Esophagus muscularis mucosa (tissue), 4 donors: Measurements from ENCODE around the gene YPEL2.

Source experiments
- EP300 ChIP-seq: sonication (generic); formaldehyde crosslinking; IDR thresholded peaks from one replicate; pipeline ENCODE4 v1.6.1; 2017; ENCODE audit warnings: antibody characterized with exemption
- POLR2A ChIP-seq: fragments of 450-650 bp; IDR thresholded peaks from one replicate; pipeline ENCODE4 v1.6.1; 2017; ENCODE audit warnings: antibody characterized with exemption, moderate library complexity, mild to moderate bottlenecking, low read depth
- TF ChIP-seq, protein P1 (sequence below), 3 experiments: fragments of 200-600 bp in 2 of 3; fragments of 450-650 bp in 1 of 3; sonication (generic) in 2 of 3; IDR thresholded peaks; one replicate each; pipeline ENCODE4 v1.5.1; 2017 to 2019; ENCODE audit warnings: antibody characterized with exemption in 3 of 3, mild to moderate bottlenecking in 2 of 3, moderate library complexity in 1 of 3

- TF ChIP-seq EP300 (no peak), POLR2A (no peak)
- TF ChIP-seq, protein P1, sequence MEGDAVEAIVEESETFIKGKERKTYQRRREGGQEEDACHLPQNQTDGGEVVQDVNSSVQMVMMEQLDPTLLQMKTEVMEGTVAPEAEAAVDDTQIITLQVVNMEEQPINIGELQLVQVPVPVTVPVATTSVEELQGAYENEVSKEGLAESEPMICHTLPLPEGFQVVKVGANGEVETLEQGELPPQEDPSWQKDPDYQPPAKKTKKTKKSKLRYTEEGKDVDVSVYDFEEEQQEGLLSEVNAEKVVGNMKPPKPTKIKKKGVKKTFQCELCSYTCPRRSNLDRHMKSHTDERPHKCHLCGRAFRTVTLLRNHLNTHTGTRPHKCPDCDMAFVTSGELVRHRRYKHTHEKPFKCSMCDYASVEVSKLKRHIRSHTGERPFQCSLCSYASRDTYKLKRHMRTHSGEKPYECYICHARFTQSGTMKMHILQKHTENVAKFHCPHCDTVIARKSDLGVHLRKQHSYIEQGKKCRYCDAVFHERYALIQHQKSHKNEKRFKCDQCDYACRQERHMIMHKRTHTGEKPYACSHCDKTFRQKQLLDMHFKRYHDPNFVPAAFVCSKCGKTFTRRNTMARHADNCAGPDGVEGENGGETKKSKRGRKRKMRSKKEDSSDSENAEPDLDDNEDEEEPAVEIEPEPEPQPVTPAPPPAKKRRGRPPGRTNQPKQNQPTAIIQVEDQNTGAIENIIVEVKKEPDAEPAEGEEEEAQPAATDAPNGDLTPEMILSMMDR (IDR thresholded peaks at IDR 0.05): no peak
These were observed 73.0 kb downstream of the YPEL2 start for GRCh38 chr17:59404471-59404870.
